Ovary (tissue), 3 donors: ENCODE data around the gene NSL1.

Experiments
- CTCF ChIP-seq, 3 donors: fragments of 450-650 bp in 2 of 3; fragments of 200-600 bp in 1 of 3; IDR thresholded peaks; one replicate each; pipeline versions ENCODE4 v1.5.1 to v1.8.0; 2016 to 2022; ENCODE audit warnings: antibody characterized with exemption in 3 of 3, mild to moderate bottlenecking in 1 of 3
- EP300 ChIP-seq: sonication (generic); formaldehyde crosslinking; IDR thresholded peaks from one replicate; pipeline ENCODE4 v1.6.1; 2017; ENCODE audit warnings: antibody characterized with exemption
- POLR2A ChIP-seq: fragments of 450-650 bp; IDR thresholded peaks from one replicate; pipeline ENCODE4 v1.6.1; 2017; ENCODE audit warnings: antibody characterized with exemption, mild to moderate bottlenecking, moderate library complexity
- donor health status: DM: no; HTN: no; CAD: no.

- TF ChIP-seq CTCF (IDR thresholded peaks at IDR 0.05) (no peak), POLR2A (no peak), EP300 (no peak)
Measured at GRCh38 chr1:212759683-212760082, 31.9 kb downstream of the NSL1 start.
